A549 (cell line): Measurements from ENCODE around the gene CTNNBL1.

Source experiments
- GATA3 ChIP-seq: IDR thresholded peaks from 2 replicates; pipeline ENCODE4 v1.6.1; 2012; ENCODE audit warnings: borderline replicate concordance
- KDM5A ChIP-seq: fragments of 200-600 bp; sonication (generic); IDR thresholded peaks from 2 replicates; pipeline ENCODE4 v1.6.1; 2016; ENCODE audit warnings: antibody characterized with exemption, mild to moderate bottlenecking
- SMC3 ChIP-seq: fragments of >200 bp; sonication (Bioruptor Twin); formaldehyde crosslinking; IDR thresholded peaks from 3 replicates; pipeline ENCODE4 v1.6.1; 2018; ENCODE audit warnings: inconsistent platforms
- TF ChIP-seq, protein P1 (sequence below): fragments of >200 bp; sonication (Bioruptor Twin); formaldehyde crosslinking; IDR thresholded peaks from 3 replicates; pipeline ENCODE4 v1.5.1; 2016

DNA sequence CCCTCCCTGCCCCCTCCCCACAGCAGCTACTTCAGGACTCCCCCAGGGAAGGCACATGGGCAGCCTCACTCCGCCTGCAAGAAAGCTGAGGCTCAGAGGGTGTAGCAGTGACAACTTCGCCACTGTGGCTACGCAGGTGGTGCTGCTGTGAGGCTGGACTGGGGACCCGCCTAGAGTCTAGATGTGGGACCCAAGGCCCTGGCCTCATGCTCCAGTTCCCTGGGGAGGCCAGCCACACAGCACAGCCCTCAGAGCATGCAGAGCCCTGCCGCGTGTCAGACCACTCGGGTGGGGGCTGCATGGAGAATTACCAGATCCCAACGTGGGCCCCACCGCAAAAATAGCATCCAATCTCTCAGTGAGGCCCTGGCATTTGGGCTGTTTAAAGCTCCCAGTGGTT is 178.3 kb downstream of the CTNNBL1 start:
- TF ChIP-seq SMC3 (no peak), GATA3 (no peak), KDM5A (no peak)
- TF ChIP-seq, protein P1, sequence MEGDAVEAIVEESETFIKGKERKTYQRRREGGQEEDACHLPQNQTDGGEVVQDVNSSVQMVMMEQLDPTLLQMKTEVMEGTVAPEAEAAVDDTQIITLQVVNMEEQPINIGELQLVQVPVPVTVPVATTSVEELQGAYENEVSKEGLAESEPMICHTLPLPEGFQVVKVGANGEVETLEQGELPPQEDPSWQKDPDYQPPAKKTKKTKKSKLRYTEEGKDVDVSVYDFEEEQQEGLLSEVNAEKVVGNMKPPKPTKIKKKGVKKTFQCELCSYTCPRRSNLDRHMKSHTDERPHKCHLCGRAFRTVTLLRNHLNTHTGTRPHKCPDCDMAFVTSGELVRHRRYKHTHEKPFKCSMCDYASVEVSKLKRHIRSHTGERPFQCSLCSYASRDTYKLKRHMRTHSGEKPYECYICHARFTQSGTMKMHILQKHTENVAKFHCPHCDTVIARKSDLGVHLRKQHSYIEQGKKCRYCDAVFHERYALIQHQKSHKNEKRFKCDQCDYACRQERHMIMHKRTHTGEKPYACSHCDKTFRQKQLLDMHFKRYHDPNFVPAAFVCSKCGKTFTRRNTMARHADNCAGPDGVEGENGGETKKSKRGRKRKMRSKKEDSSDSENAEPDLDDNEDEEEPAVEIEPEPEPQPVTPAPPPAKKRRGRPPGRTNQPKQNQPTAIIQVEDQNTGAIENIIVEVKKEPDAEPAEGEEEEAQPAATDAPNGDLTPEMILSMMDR, result no peak
